Activated naive CD4-positive, alpha-beta T cell treated with anti-CD3 and anti-CD28 coated beads for 36 hours (primary cell): Measurements from ENCODE around the gene LATS2. TPM values are rescaled to one million over a fixed set of nuclear protein-coding genes. Genes with fewer than 3 reads are reported as not detected.

ENCODE experiments used
- CTCF ChIA-PET: fragments of 350-600 bp; sonication (Branson Sonifier 250); formaldehyde crosslinking; loops from one replicate; lab custom pipeline; 2021; ENCODE audit warnings: antibody characterized with exemption; lab: Charles Lee
- DNase-seq: peaks from one replicate; pipeline ENCODE4 v3.0.0-alpha.2; 2020
- H3K27ac Mint-ChIP-seq: one replicate; pipeline ENCODE4 v1.8.0; 2021; ENCODE audit warnings: mild to moderate bottlenecking, mixed read lengths
- H3K27me3 Mint-ChIP-seq: one replicate; pipeline ENCODE4 v1.8.0; 2021; ENCODE audit warnings: low read depth, mixed read lengths
- H3K36me3 Mint-ChIP-seq: one replicate; pipeline ENCODE4 v1.8.0; 2021; ENCODE audit warnings: low read depth, mixed read lengths
- H3K4me1 Mint-ChIP-seq: one replicate; pipeline ENCODE4 v1.8.0; 2021; ENCODE audit warnings: low read depth, mixed read lengths
- H3K4me3 Mint-ChIP-seq: one replicate; pipeline ENCODE4 v1.8.0; 2021; ENCODE audit warnings: mild to moderate bottlenecking, moderate library complexity, mixed read lengths
- H3K9me3 Mint-ChIP-seq: one replicate; pipeline ENCODE4 v1.8.0; 2021; ENCODE audit warnings: mixed read lengths
- intact Hi-C: fragments of 100-400 bp; cut with micrococcal nuclease; formaldehyde crosslinking; loops from one replicate; pipeline ENCODE4 v1.15.1; 2023
- total RNA-seq, 2 experiments: library from RNA; stranded (reverse); gene quantifications; one replicate each; pipeline ENCODE4 v1.2.3, GENCODE V29; 2021

LATS2 gene
- total RNA-seq, 2 experiments from 2014 or later: 1.1 to 1.2 TPM

DNA sequence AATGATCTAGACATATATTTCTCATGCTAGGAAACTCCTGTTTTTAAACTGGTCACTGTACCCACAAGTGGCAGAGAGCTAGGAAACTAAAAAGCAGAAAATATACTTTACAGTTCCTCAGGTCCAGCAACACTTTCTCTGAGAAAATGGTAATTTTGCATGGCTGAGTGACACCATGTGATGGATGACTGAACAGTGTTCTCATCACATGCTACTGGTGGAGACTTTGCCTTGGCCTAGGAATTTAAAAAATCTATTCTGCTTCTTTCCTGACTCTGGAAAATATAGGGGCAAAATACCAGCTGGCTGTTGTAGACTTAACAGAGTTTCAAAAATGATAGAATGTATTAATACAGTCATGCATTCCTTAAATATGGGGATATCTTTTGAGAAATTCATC lies 50.0 kb downstream of the LATS2 start:
- no peak overlapping the region for H3K4me3 Mint-ChIP-seq
- DNase-seq: no peak
- H3K4me1 Mint-ChIP-seq: peaks cover 3% of the 10 kb centered on the region
- intact Hi-C loops: loop anchor here (10.0 kb wide), 1 partner anchor 283 kb away; no protein-coding TSS in a partner anchor
- CTCF ChIA-PET: no interaction called here
- H3K27me3 Mint-ChIP-seq: peaks cover 2% of the 10 kb centered on the region
- no peak overlapping the region for H3K27ac Mint-ChIP-seq
- no peaks in the 10 kb centered on the region for H3K36me3 Mint-ChIP-seq
- H3K9me3 Mint-ChIP-seq: no peaks in the 10 kb centered on the region

DNA sequence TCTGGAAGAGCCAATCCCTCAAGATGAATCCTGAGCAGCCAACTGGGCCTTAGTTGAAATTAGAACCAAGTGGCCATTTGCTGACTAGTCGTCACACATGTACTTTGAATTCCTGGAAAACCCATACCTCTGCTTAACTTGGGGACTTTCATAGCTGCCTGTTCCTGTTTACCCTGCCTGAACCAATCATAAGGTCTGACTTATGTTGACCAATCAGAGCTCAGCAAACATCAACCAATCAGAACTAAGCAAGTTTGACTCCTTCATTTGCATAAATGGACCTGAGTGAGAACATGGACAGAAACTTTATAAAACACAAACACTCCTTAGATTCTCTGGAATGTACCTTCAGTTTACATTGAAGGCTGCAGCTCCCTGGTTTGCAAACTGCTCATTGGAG lies 50.8 kb downstream of the LATS2 start:
- intact Hi-C loops: loop anchor here (10.0 kb wide), 1 partner anchor 284 kb away; no protein-coding TSS in a partner anchor

DNA sequence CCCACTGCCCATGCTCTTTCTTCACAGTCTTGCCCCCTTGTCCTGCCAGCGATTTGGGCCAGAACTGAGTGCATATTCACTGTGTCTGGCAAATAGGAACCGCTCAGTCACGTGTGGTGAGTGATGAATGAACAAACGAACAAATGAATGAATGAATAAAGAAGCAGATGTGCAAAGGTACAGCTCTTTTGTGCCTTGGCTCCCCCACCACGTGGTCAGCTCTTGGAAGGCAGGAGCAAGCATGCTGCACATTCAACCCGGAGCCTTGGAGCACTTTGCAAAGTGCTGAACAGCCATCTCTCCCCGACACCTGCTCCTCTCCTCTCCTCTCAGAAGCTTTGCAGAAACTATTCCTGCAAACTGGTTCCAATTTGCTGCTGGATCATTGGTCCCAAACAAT lies 52.4 kb downstream of the LATS2 start:
- intact Hi-C loops: no loop called here
- Mint-ChIP-seq H3K9me3 (no peaks in the 10 kb centered on the region), H3K36me3 (no peaks in the 10 kb centered on the region), H3K4me1 (peaks cover 3% of the 10 kb centered on the region), H3K27me3 (no peaks in the 10 kb centered on the region), H3K27ac (no peak overlapping the region), H3K4me3 (no peak overlapping the region)
- DNase-seq: no peak
- CTCF ChIA-PET: no interaction called here

More for the DNA sequence above, 50.8 kb downstream of the LATS2 start:
- Mint-ChIP-seq H3K4me1 (peaks cover 3% of the 10 kb centered on the region), H3K9me3 (no peaks in the 10 kb centered on the region), H3K36me3 (no peaks in the 10 kb centered on the region), H3K27me3 (peaks cover 2% of the 10 kb centered on the region), H3K4me3 (no peak overlapping the region), H3K27ac (no peak overlapping the region)
- CTCF ChIA-PET: interaction anchor here (0.6 to 0.7 kb wide), 3 partner anchors 15 to 149 kb away, joined by 3 to 5 read pairs (median 4); no protein-coding TSS in a partner anchor
- DNase-seq: no peak

DNA sequence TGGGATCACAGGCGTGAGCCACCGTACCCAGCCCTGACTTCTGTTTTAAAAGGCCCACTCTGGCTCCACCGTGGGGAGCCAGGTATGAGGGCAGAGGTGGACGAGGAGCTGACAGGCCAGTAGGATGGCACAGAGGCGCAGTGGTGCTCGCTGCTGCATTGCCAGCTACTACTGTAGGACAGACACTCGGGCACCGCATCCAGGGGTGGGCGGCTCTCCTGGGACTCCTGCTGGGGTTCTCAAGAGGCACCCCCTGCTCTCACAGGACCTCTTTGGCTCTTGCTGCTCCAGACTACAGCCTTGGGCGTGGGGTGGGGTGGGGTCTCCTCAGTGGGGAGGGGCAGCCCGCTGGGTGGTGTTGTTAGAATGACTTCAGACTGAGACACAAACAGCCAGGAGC lies 53.4 kb downstream of the LATS2 start:
- Mint-ChIP-seq H3K4me3 (no peak overlapping the region), H3K27me3 (no peaks in the 10 kb centered on the region), H3K4me1 (peaks cover 3% of the 10 kb centered on the region), H3K36me3 (no peaks in the 10 kb centered on the region), H3K9me3 (no peaks in the 10 kb centered on the region), H3K27ac (no peak overlapping the region)
- no peak for DNase-seq
- CTCF ChIA-PET: no interaction called here
- intact Hi-C loops: no loop called here

DNA sequence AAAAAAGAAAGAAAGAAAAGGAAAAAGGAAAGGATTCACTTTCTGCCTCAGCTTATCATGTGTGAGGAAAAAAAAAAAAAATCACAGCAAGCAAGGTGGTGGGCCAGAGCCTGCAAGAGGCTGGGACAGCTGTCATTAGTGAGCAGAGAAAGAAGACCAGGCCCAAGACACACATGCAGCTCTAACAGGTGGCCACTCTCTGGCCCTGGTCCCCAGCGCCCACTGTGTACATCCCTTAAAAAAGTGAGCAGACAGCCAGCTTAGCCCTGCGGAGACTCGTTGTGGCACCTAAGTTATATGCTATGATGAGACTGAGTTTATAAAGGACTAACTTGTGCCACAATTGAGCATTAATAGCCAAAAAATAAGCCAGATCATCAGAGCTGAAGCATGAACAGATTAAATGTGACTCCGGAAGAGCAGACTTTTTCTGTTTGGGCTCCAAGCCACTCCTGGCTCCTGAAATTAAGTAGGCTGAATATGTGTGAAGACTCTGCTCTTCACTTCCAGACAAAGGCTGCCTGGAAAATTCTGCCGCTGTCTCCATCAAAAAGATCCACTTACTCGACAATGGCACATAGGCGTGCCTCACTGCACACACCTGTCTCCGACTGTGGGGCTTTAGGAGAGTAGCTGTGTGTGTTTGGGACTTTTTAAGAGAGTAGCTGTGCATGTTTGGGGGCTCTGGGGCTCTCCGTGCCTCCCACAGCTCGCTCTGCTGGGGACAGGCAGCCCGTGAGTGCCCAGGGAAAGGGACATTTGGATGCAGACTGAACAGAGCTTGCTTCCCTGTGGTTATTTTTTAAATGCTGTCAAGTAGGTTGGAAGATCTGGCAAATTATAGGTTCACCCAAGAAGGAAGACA lies 55.0 kb downstream of the LATS2 start:
- no peaks in the 10 kb centered on the region for H3K9me3 Mint-ChIP-seq
- no peak overlapping the region for H3K4me3 Mint-ChIP-seq
- no peaks in the 10 kb centered on the region for H3K36me3 Mint-ChIP-seq
- no peak overlapping the region for H3K27ac Mint-ChIP-seq
- no peak for DNase-seq
- intact Hi-C loops: no loop called here
- H3K4me1 Mint-ChIP-seq: peaks cover 3% of the 10 kb centered on the region
- no peaks in the 10 kb centered on the region for H3K27me3 Mint-ChIP-seq
- CTCF ChIA-PET: interaction anchor here (0.8 to 1.2 kb wide), 2 partner anchors 9 to 421 kb away, joined by 5 to 6 read pairs; no protein-coding TSS in a partner anchor

DNA sequence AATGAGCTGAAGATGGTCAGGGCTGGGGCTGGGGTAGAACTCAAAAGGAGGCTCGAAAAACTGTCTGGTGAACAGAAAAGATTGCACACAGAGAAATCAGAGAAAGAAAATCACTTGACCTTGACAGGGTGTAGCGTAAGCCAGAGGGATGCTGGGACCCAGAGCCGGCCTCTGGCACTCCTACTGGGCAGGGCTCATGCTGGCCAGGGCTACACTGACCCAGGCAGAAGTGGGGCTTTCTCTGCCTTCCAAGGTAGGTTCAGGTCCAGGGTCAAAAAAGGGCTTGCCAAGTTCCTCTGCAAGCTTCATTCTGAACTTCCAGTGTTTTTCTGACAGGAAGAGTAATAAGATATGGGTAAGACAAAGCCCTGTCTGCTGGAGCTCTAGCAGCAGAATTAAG lies 56.2 kb downstream of the LATS2 start:
- Mint-ChIP-seq H3K27ac (no peak overlapping the region), H3K9me3 (no peaks in the 10 kb centered on the region), H3K4me3 (no peak overlapping the region), H3K27me3 (no peaks in the 10 kb centered on the region), H3K36me3 (no peaks in the 10 kb centered on the region), H3K4me1 (no peaks in the 10 kb centered on the region)
- DNase-seq: no peak
- intact Hi-C loops: no loop called here
- CTCF ChIA-PET: interaction anchor here (1.2 to 1.4 kb wide), 2 partner anchors 11 kb away, joined by 3 to 5 read pairs; no protein-coding TSS in a partner anchor

DNA sequence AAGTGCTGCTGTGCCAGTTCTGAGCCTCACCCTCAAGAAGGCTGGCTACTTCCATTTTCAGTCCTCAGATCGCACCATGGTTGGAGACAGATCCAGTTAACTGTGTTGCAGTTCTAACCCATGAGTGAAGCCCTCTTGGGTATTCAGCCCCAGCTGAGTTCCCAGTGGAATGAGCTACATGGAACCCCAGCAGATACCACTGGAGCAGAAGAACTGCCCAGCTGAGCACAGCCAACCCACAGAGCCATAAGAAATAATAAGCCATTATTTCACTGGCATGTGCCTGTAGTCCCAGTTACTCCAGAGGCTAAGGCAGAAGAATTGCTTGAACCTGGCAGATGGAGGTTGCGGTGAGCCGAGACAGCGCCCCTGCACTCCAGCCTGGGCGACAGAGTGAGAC lies 59.9 kb downstream of the LATS2 start:
- H3K27me3 Mint-ChIP-seq: no peaks in the 10 kb centered on the region
- H3K36me3 Mint-ChIP-seq: no peaks in the 10 kb centered on the region
- DNase-seq: no peak
- intact Hi-C loops: no loop called here
- H3K9me3 Mint-ChIP-seq: no peaks in the 10 kb centered on the region
- H3K4me1 Mint-ChIP-seq: no peaks in the 10 kb centered on the region
- no peak overlapping the region for H3K4me3 Mint-ChIP-seq
- H3K27ac Mint-ChIP-seq: no peak overlapping the region
- CTCF ChIA-PET: no interaction called here

DNA sequence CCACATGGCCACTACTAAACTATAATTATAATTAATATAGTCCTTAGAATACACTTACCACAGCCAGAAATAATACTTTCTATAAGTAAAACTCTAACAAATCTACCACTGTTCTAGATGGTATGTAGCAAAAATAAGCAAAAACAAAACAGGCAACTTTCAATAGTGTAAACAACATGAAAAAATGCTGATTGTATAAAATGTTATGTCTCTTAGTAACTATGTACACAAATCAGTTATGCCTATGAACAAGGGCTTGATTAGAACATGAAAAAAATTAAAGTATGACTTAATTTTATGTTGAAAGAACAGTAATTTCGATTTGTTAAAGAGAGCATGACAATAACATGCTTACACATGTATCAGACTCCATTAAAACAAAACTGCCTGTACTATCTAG lies 60.7 kb downstream of the LATS2 start:
- Mint-ChIP-seq H3K9me3 (no peaks in the 10 kb centered on the region), H3K36me3 (no peaks in the 10 kb centered on the region), H3K27ac (no peak overlapping the region), H3K4me1 (no peaks in the 10 kb centered on the region), H3K4me3 (no peak overlapping the region), H3K27me3 (no peaks in the 10 kb centered on the region)
- DNase-seq: no peak
- CTCF ChIA-PET: no interaction called here
- intact Hi-C loops: no loop called here

DNA sequence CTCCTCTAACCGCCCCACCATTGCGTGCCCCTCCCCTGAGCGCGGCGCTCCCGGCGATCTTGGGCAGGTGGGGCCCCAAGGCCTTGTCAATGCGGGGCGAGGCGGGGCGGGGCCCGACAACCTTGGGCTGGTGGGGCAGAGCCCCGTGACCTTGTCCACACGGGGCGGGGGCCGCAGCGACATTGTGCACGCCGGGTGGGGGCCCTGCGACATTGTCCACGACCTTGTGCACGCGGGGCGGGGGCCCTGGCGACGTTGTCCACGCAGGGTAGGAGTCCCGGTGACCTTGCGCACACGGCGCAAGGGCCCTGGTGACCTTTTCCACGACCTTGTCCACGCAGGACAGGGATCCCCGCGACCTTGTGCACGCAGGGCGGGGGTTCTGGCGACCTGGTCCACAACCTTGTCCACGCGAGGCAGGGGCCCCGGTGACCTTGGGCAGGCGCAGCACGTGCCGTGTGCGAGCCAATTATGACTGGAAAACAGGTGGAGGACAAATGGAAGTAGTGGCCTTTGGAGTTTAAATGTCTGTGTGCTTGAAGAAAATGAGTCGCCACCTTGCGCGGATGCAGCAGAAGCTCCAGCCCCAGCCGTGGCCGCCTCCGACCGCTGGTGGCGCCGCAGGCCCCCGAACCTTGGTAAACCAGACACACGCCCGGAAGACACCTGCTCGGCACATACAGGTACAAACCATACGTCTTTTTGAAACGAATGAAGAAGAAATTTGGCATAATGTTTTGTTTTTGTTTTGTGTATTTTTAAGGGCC lies 62.6 kb downstream of the LATS2 start:
- intact Hi-C loops: no loop called here
- CTCF ChIA-PET: no interaction called here
- no peaks in the 10 kb centered on the region for H3K9me3 Mint-ChIP-seq
- DNase-seq: no peak
- no peak overlapping the region for H3K4me3 Mint-ChIP-seq
- H3K27me3 Mint-ChIP-seq: peaks cover 2% of the 10 kb centered on the region
- H3K4me1 Mint-ChIP-seq: no peaks in the 10 kb centered on the region
- no peak overlapping the region for H3K27ac Mint-ChIP-seq
- no peaks in the 10 kb centered on the region for H3K36me3 Mint-ChIP-seq

DNA sequence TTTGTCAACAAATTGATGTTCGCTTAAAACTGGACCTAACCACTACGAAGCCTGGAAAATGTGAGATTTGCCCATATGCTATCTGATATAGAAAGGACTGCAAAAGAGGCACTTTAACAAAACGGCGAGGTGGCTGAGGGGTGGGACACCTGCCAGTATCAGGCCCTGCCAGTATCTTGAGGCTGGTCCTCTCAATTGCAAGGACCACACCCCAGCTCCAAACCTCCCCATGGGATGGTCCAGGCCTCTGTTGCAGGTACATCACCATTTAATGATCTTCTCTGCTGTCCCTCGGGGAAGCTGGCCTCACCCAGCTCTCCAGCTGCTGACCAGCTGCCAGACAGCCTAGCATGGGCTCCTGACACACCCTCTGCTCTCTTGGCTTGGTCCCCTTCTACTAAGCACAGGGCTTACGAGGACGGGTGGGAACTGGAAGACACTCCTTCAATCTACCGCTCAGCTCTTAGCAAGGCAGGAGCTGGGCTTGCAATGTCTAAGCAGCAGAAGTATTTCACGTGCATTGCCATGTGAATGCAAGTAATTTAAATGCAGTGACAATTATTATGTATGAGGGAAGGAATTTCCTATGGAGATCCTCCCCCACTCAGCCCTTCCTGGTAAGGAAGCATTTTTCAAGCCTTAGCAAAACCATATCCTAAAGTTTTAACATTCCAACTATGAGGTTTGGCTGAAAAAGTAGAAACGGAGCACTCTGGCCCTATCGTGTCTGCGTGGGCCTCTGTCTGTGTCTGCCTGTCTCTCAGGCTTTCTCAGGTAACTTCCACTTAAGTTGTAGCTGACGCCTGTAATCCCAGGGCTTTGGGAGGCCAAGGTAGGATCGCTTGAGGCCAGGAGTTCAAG lies 63.9 kb downstream of the LATS2 start:
- Mint-ChIP-seq H3K36me3 (no peaks in the 10 kb centered on the region), H3K9me3 (no peaks in the 10 kb centered on the region), H3K27ac (no peak overlapping the region), H3K4me1 (no peaks in the 10 kb centered on the region), H3K27me3 (peaks cover 2% of the 10 kb centered on the region), H3K4me3 (no peak overlapping the region)
- intact Hi-C loops: no loop called here
- DNase-seq: no peak
- CTCF ChIA-PET: no interaction called here

DNA sequence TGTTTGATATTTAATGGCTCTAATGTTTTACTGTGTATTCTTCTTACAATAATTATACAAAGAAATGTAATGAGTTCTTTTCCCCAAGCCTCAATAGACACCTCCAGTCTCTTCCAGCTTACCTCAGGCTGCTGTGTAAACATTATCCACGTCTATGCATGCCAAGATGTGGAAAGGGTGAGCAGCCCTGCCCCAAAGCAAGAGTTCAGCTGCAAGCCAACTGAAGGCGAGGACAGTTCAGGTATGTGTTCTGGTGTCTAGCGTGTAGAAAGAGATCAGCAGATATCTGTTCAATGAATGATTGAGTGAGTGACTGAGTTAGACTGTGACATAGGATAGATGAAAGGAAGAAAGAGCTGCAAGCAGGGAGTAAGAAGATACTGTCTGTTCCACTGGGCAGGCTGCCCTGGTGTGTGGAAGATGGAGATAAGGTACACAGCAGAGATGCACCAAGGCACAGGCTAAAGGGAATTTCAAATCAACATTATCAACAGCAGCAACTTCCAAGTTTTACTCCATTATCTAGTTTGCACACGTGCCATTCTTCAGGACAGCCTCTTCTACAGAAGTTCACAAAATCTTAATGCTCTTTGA lies 66.0 kb downstream of the LATS2 start:
- Mint-ChIP-seq H3K9me3 (no peaks in the 10 kb centered on the region), H3K4me1 (no peaks in the 10 kb centered on the region), H3K36me3 (no peaks in the 10 kb centered on the region), H3K27me3 (peaks cover 4% of the 10 kb centered on the region), H3K27ac (no peak overlapping the region), H3K4me3 (no peak overlapping the region)
- no peak for DNase-seq
- CTCF ChIA-PET: interaction anchor here (0.7 kb wide), 1 partner anchor 15 kb away, joined by 3 read pairs; no protein-coding TSS in a partner anchor
- intact Hi-C loops: no loop called here
